Measurements from ENCODE around the gene CHURC1. TPM values are rescaled to one million over a fixed set of nuclear protein-coding genes. Genes with fewer than 3 reads are reported as not detected.

CHURC1 gene
- polyA plus RNA-seq, 1 of the 3 experiments (the other 2 are of a cell fraction) = 66.8 TPM

GRCh38 chr14:64960762-64961276, 46.6 kb downstream of the CHURC1 start:
- H3K27ac ChIP-seq (ENCODE audit: low read depth in 2 of 2, low read length in 1 of 2) = no peak overlapping the region
- no peak overlapping the region for H2AFZ ChIP-seq (ENCODE audit: low read depth)
- no peak overlapping the region for H3K4me3 ChIP-seq (ENCODE audit: low read depth in 2 of 2, low read length in 1 of 2)
- no peaks in the 10 kb centered on the region for H3K9me3 ChIP-seq
- H3K27me3 ChIP-seq (ENCODE audit: insufficient read depth) = no peaks in the 10 kb centered on the region
- peak; percentile 47 for DNase-seq
- ChIA-PET CTCF (interaction anchor here (0.8 to 4.0 kb wide), 10 partner anchors 8 to 142 kb away, joined by 3 to 14 read pairs (median 4); partner anchors contain the start of gene FNTB), POLR2A (interaction anchor here (0.6 kb wide), 1 partner anchor 20 kb away, joined by 3 read pairs; no protein-coding TSS in a partner anchor)
- no peaks in the 10 kb centered on the region for H4K20me1 ChIP-seq (ENCODE audit: insufficient read depth)
- no peak overlapping the region for H3K4me2 ChIP-seq
- no peaks in the 10 kb centered on the region for H3K9me2 ChIP-seq
- TF ChIP-seq RAD21 (IDR thresholded peaks at IDR 0.05; ENCODE audit: low read length) = no peak
- peak; percentile 54; the same call in 1 of the 2 replicates for TF ChIP-seq GATA2 (CRISPR knock-in tag; IDR thresholded peaks at IDR 0.05)
- TF ChIP-seq EP300 (IDR thresholded peaks at IDR 0.05; ENCODE audit: borderline replicate concordance in 1 of 2, low read depth in 1 of 2, low read length in 1 of 2) = no peak; a peak in 1 of 4 replicates
- no peak overlapping the region for H3K9ac ChIP-seq
- H3K79me2 ChIP-seq (ENCODE audit: insufficient read depth) = no peaks in the 10 kb centered on the region
- H3K4me1 ChIP-seq (ENCODE audit: control insufficient read depth in 1 of 2, insufficient read depth in 2 of 2, low read depth in 1 of 2, low read length in 1 of 2) = peaks cover 0 to 18% of the 10 kb centered on the region in 2 experiments; a peak in 1 of 4 replicates
- no peaks in the 10 kb centered on the region for H3K36me3 ChIP-seq (replicated peaks in 1 of 2; ENCODE audit: control insufficient read depth in 1 of 2, insufficient read depth in 2 of 2, low read length in 1 of 2)
- H3F3A ChIP-seq (replicated peaks; ENCODE audit: insufficient read depth) = no peaks in the 10 kb centered on the region
- 67% methylated on average over 3 of the region's 5 CpGs for WGBS (ENCODE audit: low lambda C conversion rate)

GRCh38 chr14:64963611-64964010, 49.4 kb downstream of the CHURC1 start:
- Histone ChIP-seq H3K36me3 (replicated peaks in 1 of 2; ENCODE audit: control insufficient read depth in 1 of 2, insufficient read depth in 2 of 2, low read length in 1 of 2) (peaks cover 0 to 3% of the 10 kb centered on the region in 2 experiments), H3F3A (replicated peaks; ENCODE audit: insufficient read depth) (no peaks in the 10 kb centered on the region), H4K20me1 (ENCODE audit: insufficient read depth) (no peaks in the 10 kb centered on the region), H3K79me2 (ENCODE audit: insufficient read depth) (no peaks in the 10 kb centered on the region), H3K9ac (no peak overlapping the region), H3K27me3 (ENCODE audit: insufficient read depth) (no peaks in the 10 kb centered on the region), H2AFZ (ENCODE audit: low read depth) (no peak overlapping the region), H3K9me3 (no peaks in the 10 kb centered on the region), H3K27ac (ENCODE audit: low read depth in 2 of 2, low read length in 1 of 2) (no peak overlapping the region), H3K4me2 (no peak overlapping the region), H3K4me1 (ENCODE audit: control insufficient read depth in 1 of 2, insufficient read depth in 2 of 2, low read depth in 1 of 2, low read length in 1 of 2) (peaks cover 3 to 22% of the 10 kb centered on the region in 2 experiments; a peak in 2 of 4 replicates), H3K9me2 (no peaks in the 10 kb centered on the region), H3K4me3 (ENCODE audit: low read depth in 2 of 2, low read length in 1 of 2) (no peak overlapping the region)
- DNase-seq = no peak
- POLR2A ChIA-PET = no interaction called here
- 100% methylated on average over 1 of the region's 1 CpG for WGBS (ENCODE audit: low lambda C conversion rate)
- TF ChIP-seq FOXM1 (IDR thresholded peaks at IDR 0.05; ENCODE audit: low read depth) (no peak), CTCF (IDR thresholded peaks at IDR 0.05) (no peak; the same call in 1 of the 2 replicates), POLR2AphosphoS5 (IDR thresholded peaks at IDR 0.05; ENCODE audit: low read depth, low read length) (no peak), EZH2phosphoT487 (IDR thresholded peaks at IDR 0.05; ENCODE audit: borderline replicate concordance, low read depth) (no peak), MXI1 (IDR thresholded peaks at IDR 0.05; ENCODE audit: low read depth, low read length) (no peak), PBX3 (IDR thresholded peaks at IDR 0.05) (no peak), TAF1 (IDR thresholded peaks at IDR 0.05; ENCODE audit: borderline replicate concordance, low read depth, low read length) (no peak), EP300 (IDR thresholded peaks at IDR 0.05; ENCODE audit: borderline replicate concordance in 1 of 2, low read depth in 1 of 2, low read length in 1 of 2) (no peak), TEAD4 (IDR thresholded peaks at IDR 0.05; ENCODE audit: borderline replicate concordance, insufficient read depth) (no peak), FOSL2 (IDR thresholded peaks at IDR 0.05; ENCODE audit: borderline replicate concordance, low read depth) (no peak), ELF1 (IDR thresholded peaks at IDR 0.05) (no peak), RAD21 (IDR thresholded peaks at IDR 0.05; ENCODE audit: low read length) (no peak), SIN3A (IDR thresholded peaks at IDR 0.05; ENCODE audit: borderline replicate concordance, low read depth, low read length) (no peak), USF1 (IDR thresholded peaks at IDR 0.05; ENCODE audit: borderline replicate concordance, low read depth) (no peak), SMC3 (IDR thresholded peaks at IDR 0.05; ENCODE audit: low read depth, low read length) (no peak), IRF3 (IDR thresholded peaks at IDR 0.05; ENCODE audit: low read depth, low read length) (no peak), RXRA (IDR thresholded peaks at IDR 0.05; ENCODE audit: borderline replicate concordance, low read depth) (no peak), RFX5 (IDR thresholded peaks at IDR 0.05; ENCODE audit: low read length) (no peak)
- CTCF ChIA-PET = interaction anchor here (1.3 kb wide), 1 partner anchor 52 kb away, joined by 3 read pairs; no protein-coding TSS in a partner anchor

Data from SK-N-SH (cell line).